Occipital lobe (tissue), 2 donors: ENCODE data around the gene CD19. TPM values are rescaled to one million over a fixed set of nuclear protein-coding genes. Genes with fewer than 3 reads are reported as not detected.
"Not testable (repeated sequence)": the region's sequence is repeated elsewhere in the genome, so short reads cannot be mapped to it uniquely, and the experiment has no call there.

Source experiments
- DNase-seq: peaks from one replicate; lab custom pipeline; 2025; lab: John Stamatoyannopoulos, UW
- total RNA-seq: library from RNA; depleted of rRNA; stranded (reverse); fragments of >200 nt; gene quantifications from one replicate; pipeline ENCODE4 v1.2.3, GENCODE V29; 2014

Gene CD19
- not detected for total RNA-seq

- DNase-seq: no peak
Observed at GRCh38 chr16:28931801-28932225, at the start of gene CD19. Gene CD19, plus strand, starts transcription at chr16:28931971. Its CDS starts 30 bp downstream, at chr16:28932001.

GRCh38 chr16:28882551-28883160 is 49.1 kb upstream of the CD19 start:
- DNase-seq: no peak

DNA sequence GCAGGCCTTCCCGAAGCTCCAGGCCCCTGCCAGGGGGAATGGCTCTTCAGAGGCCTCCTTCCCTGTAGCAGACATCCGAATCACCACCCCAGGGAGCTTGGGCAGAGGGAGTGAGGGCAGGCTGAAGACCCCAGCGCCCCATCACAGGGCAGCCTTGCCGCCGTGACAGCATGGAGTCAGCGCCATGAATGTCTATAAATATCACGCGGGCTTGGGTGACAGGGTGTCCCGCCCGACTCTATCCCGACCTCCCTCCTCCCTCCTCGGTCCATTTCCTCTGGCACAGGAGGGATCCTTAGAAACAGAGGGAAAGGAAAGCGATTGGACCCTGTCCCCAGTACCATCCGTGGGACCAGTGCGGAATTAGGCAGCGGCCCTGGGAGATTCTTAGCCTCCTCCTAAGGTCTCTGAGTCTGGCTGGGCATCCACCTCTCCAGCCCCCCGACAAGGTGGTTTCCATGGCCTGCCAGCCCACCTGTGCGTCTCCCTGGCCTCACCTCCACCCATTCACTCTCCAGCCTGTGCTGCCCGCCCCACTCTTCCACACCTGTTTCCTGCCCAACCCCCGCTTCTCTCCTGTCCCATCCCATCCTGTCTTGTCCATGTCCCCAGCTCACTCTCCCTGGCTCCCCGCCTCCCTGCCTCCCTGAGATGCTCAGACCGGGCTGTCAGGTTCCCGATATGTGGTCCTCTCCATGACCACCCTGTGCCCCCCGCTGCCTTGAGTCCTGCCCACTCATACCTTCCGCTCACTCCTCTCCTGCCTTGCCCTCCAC is 48.4 kb upstream of the CD19 start:
- no peak for DNase-seq

DNA sequence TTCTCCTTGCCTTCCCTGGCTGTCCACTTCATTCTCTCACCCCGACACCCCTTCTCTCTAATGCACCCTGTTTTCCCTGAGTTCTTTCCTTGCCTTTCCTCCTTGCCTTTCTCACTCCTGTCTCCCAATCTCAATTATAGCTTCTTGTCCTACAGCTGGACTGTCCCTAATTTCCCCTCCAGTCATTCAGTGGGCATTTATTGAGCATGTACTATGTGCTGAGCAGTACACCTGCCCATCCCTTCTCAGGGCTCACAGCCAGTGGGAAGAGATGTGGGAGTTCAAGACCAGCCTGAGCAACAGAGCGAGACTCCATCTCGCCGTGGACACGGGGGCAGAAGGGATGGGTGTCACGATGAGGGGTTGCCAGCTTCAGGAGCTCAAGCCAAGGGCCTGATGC is 47.7 kb upstream of the CD19 start:
- DNase-seq: no peak

DNA sequence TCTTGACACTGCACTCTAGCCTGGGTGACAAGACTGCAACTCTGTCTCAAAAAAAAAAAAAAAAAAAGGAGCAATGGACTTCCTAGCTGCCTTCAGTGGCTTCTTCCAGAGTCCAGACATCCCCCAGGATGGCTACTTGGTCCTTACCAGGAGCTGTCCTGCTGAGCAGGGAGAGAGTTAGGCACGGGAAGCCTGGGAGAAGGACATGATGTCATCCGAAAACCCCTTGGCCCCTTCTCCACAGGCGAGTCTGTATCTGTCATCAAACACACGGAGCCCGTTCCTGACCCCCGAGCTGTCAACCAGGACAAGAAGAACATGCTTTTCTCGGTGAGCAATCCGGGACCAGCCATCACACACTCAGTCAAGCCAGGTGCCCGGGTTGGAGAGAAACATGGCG is 44.8 kb upstream of the CD19 start:
- no peak for DNase-seq

DNA sequence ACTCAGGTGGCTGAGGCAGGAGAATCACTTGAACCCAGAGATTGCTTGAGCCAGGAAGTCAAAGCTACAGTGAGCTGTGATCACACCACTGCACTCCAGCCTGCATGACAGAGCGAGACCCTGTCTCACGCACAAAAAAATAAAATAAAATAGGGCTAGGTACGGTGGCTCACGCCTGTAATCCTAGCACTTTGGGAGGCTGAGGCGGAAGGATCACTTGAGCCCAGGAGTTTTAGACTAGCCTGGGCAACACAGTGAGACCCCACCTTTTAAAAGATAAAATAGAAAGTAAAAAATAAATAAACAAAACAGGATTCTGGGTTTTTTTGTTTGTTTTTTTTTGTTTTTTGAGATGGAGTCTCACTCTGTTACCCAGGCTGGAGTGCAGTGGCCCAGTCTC is 41.4 kb upstream of the CD19 start:
- DNase-seq: not testable (repeated sequence)

DNA sequence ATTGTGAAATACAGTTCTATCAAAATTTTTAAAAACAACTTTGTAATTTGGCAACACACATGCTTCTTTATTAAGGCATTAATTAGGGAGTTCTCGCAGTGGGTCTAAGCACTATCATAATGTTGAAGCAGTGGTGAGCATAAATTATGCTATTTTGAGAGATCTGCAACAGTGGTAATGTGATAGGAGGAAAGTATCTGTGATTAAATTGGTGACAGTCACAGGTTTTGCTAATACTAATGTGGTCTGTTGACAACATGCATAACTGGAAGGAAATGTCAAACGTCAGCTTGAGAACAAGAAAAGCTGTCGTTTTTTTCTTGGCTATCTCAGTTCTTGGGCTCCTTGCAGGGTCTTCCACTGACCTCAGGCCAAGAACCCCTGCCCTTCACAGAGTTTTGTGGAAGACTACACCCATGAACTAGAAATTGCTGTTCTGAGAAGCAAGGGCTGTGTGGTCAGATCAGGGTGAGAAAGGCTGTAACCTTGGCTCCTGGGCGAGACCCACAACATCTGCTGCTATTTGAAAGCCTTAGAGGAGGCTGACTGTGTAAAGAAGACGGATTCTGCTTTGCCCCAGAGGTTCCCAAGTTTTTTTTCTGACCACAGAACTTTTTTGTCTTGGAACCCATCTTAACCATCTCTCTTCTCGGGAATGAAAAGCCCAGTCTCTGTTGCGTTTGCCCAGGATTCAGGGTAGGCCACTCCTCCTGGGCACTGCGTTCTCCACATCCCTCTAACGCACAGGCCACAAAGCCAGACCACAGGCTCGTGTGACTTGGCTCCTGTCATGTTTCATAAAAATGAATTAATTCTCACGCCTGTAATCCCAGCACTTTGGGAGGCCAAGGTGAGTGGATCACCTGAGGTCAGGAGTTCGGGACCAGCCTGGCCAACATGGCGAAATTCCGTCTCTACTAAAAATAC is 39.5 kb upstream of the CD19 start:
- DNase-seq: no peak

GRCh38 chr16:28893291-28893690 is 38.5 kb upstream of the CD19 start:
- no peak for DNase-seq

DNA sequence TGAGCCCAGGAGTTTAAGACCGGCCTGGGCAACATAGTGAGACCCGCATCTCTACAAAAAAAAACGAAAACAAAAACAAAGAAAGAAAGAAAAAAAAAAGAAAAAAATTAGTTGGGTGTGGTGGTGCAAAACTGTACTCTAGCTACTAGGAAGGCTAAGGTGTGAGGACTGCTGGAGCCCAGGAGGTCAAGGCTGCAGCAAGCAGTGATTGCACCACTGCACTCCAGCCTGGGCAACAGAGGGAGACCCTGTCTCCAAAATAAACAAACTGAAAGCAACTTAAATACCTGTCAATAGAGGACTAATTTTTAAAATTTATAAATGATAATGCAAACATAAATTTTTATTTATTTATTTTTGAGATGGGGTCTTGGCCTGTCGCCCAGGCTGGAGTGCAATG is 36.2 kb upstream of the CD19 start:
- DNase-seq: no peak

GRCh38 chr16:28897826-28898225 is 33.9 kb upstream of the CD19 start:
- no peak for DNase-seq

DNA sequence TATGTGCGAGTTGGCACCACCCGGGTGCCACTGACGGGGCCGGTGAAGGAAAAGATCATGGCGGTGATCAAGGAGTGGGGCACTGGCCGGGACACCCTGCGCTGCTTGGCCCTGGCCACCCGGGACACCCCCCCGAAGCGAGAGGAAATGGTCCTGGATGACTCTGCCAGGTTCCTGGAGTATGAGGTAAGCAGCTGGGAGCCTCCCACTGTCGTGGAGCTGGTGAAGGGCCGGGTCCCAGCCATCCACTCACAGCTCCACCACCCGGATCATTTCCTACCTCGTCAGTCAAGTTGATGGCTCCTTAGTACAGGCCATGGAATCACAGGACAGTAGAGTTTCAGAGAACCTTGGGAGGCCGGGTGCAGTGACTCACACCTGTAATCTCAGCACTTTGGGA is 33.5 kb upstream of the CD19 start:
- no peak for DNase-seq

DNA sequence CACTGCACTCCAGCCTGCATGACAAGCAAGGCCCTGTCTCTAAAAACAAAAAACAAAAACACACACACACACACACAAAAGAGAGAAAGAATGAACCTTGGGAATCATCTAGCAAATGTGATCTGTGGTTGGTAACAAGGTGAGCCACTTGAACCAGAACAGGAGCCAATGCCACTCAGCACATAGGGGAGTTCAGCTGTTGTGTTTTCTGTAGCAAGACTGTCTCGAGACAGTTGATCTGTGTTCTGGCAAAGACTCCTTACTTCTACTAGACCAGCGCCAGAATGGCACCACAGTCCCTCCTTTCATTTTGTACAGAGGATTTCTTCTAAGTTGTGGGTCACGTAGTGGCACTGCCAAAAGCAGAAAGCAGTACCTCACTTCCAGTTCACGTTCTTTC is 32.8 kb upstream of the CD19 start:
- no peak for DNase-seq

DNA sequence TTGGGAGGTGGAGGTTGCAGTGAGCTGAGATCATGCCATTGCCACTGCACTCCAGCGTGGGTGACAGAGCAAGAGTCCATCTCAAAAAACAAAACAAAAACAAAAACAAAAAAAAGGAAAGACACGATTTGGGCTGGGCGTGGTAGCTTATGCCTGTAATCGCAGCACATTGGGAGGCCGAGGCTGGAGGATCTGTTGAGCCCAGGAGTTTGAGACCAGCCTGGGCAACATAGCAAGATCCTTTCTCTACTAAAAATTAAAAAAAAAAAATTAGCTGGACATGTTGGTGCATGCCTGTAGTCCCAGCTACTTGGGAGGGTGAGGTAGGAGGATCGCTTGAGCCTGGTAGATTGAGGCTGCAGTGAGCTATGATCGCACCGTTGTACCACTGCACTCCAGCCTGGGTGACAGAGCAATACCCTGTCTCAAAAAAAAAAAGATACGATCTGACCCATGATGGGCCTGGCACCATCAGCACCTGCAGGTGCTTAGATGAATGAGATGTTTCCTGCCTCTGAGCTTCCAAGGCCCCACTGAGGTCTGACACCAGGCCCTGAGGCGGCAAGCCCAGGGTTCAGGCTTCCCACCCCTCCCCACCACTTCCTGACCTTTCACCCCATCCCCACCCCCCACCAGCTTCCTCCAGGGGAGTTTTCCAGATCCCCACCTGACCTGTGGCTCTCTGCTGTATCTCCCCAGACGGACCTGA is 31.7 kb upstream of the CD19 start:
- DNase-seq: no peak

DNA sequence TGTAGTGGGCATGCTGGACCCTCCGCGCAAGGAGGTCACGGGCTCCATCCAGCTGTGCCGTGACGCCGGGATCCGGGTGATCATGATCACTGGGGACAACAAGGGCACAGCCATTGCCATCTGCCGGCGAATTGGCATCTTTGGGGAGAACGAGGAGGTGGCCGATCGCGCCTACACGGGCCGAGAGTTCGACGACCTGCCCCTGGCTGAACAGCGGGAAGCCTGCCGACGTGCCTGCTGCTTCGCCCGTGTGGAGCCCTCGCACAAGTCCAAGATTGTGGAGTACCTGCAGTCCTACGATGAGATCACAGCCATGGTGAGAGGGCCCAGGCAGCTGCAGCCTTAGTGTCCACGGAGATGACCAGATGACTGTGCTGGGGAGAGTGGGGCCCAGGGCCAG is 31.2 kb upstream of the CD19 start:
- no peak for DNase-seq

GRCh38 chr16:28901862-28902261 is 29.9 kb upstream of the CD19 start:
- DNase-seq: no peak

DNA sequence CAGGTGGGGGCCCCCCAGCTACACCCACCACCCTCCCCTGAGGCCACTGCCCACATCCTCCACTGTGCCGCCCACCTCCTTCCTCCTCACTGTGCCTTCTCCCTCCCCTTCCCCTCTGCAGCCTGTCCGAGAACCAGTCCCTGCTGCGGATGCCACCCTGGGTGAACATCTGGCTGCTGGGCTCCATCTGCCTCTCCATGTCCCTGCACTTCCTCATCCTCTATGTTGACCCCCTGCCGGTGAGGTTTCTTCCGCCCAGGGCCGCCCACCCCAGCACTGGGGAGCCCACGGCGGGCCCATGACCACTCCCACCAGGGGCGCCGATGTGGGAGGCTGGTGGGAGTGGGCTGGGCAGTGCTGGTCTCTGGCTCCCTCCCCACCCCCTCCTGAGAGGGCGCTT is 28.9 kb upstream of the CD19 start:
- no peak for DNase-seq

- DNase-seq: no peak
Observed at GRCh38 chr16:28903344-28904042, 28.3 kb upstream of the CD19 start.

DNA sequence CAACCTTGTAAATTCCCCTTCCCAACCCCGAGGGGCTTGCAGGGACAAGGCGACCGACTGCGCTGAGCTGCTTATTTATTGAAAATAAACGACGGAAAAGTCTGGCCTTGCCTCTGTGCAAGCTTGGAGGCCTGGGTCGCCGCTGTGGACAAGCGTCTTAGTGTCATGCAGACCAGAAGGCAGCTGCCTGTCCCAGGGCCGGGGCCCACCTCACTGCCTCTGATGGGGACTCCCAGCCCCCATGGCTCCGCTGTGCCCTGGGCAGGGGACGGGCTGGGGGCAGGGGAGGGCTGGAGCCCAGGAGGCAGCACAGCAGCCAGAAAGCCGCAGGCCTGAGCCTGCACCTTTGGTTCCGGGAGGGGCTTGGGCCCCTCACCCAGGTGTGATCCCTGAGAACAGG is 27.4 kb upstream of the CD19 start:
- no peak for DNase-seq

GRCh38 chr16:28904828-28905227 is 26.9 kb upstream of the CD19 start:
- no peak for DNase-seq

DNA sequence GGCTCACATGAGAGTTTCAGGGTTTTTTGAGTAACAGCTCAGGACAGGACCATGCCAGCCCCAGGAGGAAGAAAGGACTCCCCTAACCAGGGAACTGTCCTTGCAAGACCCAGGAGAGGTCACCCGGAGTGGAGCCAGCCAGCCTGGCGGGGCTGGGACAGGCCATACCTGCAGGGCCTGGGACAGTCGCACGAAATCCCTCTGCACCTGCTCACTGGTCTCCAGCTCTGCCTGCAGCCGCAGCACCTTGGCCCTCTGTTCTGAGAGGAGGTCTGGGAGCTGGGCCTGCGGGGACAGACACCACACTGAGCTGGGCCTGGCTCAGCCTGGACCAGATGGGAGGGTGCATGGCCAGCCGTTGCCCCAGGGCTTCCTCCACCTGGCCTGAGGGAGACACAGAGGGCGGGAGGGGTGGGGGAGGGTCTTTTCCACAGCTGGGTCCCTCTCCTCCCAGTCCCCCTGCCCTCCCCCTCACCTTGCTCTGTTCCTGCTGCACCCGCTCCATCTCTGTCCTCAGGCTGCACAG is 26.5 kb upstream of the CD19 start:
- no peak for DNase-seq
